ENCODE results near the gene MYRIP. TPM values are rescaled to one million over a fixed set of nuclear protein-coding genes. Genes with fewer than 3 reads are reported as not detected.

MYRIP gene
- total and polyA plus RNA-seq, 10 of the 15 experiments (the other 5 are each of a cell fraction or from before 2014, with no cell fraction given): 0.03 to 0.08 (median 0.04) TPM; not detected in 6

DNA sequence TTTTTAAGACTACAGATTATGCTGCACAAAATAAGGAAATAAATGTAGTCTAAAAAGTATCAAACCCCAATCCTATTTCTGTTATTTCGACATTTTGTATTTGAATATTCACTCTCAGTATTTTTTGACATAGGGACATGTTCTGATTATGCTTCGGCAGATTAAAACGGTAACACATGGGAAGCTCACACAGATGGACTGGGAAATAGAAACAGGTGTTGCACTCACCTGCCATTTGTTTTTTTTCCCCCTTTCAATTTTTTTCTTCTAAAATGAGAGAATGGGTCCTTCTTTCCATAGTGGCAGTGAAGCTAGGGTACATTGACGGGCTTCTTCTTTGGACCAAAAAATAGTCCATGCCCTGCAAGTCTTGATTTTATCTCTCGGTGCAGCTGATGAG lies 163.1 kb downstream of the MYRIP start:
- DNase-seq (ENCODE audit: low read depth, low spot score) (no peak), ATAC-seq (no peak), FAIRE-seq (no peak)
- no peaks in the 10 kb centered on the region for H3K79me2 ChIP-seq (ENCODE audit: control insufficient read depth, insufficient read depth, low read length)
- H3K27ac ChIP-seq (ENCODE audit: control insufficient read depth, insufficient read depth): no peak overlapping the region
- ChIA-PET RAD21 (ENCODE audit: unreplicated experiment) (no interaction called here), POLR2A (no interaction called here), SMC1A (ENCODE audit: uncharacterized antibody, unreplicated experiment) (no interaction called here), CTCF (interaction anchor here (0.6 kb wide), 1 partner anchor 244 kb away, joined by 3 read pairs; no protein-coding TSS in a partner anchor)
- H4K20me1 ChIP-seq (ENCODE audit: control insufficient read depth, insufficient read depth): no peaks in the 10 kb centered on the region
- H3K27me3 ChIP-seq (replicated peaks in 1 of 2; ENCODE audit: control insufficient read depth in 2 of 2, insufficient read depth in 2 of 2, low read length in 1 of 2): no peaks in the 10 kb centered on the region
- H3K4me1 ChIP-seq (ENCODE audit: control insufficient read depth, insufficient read depth, low read length): no peaks in the 10 kb centered on the region
- no peak overlapping the region for H3K4me2 ChIP-seq (ENCODE audit: control insufficient read depth, insufficient read depth)
- H3K9me3 ChIP-seq (replicated peaks; ENCODE audit: control insufficient read depth, insufficient read depth, low read length): no peaks in the 10 kb centered on the region
- in situ Hi-C loops (cut with MboI): no loop called here
- WGBS (ENCODE audit: insufficient coverage, insufficient replicate concordance, low lambda C conversion rate, missing lambda C conversion rate): 46% methylated on average over 5 of the region's 5 CpGs
- H3K4me3 ChIP-seq: no peak overlapping the region
- TF ChIP-seq RBBP5 (conservative IDR thresholded peaks at IDR 0.05): no peak
- no peak for TF ChIP-seq HDGF (IDR thresholded peaks at IDR 0.05)
- no peak for TF ChIP-seq NBN (IDR thresholded peaks at IDR 0.05)
- no peak for TF ChIP-seq BACH1 (IDR thresholded peaks at IDR 0.05; ENCODE audit: borderline replicate concordance)
- TF ChIP-seq, protein P1, sequence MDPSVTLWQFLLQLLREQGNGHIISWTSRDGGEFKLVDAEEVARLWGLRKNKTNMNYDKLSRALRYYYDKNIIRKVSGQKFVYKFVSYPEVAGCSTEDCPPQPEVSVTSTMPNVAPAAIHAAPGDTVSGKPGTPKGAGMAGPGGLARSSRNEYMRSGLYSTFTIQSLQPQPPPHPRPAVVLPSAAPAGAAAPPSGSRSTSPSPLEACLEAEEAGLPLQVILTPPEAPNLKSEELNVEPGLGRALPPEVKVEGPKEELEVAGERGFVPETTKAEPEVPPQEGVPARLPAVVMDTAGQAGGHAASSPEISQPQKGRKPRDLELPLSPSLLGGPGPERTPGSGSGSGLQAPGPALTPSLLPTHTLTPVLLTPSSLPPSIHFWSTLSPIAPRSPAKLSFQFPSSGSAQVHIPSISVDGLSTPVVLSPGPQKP (IDR thresholded peaks at IDR 0.05; ENCODE audit: low read depth, low read length): no peak
- TF ChIP-seq CBX5 (IDR thresholded peaks at IDR 0.05; ENCODE audit: low read depth): no peak
- TF ChIP-seq, protein P2, sequence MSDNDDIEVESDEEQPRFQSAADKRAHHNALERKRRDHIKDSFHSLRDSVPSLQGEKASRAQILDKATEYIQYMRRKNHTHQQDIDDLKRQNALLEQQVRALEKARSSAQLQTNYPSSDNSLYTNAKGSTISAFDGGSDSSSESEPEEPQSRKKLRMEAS (IDR thresholded peaks at IDR 0.05; ENCODE audit: low read depth, low read length): no peak
- TF ChIP-seq TBL1XR1 (IDR thresholded peaks at IDR 0.05; ENCODE audit: low read depth, low read length): no peak
- TF ChIP-seq CBX3 (IDR thresholded peaks at IDR 0.05; ENCODE audit: borderline replicate concordance, low read depth): no peak
- TF ChIP-seq, protein P3, sequence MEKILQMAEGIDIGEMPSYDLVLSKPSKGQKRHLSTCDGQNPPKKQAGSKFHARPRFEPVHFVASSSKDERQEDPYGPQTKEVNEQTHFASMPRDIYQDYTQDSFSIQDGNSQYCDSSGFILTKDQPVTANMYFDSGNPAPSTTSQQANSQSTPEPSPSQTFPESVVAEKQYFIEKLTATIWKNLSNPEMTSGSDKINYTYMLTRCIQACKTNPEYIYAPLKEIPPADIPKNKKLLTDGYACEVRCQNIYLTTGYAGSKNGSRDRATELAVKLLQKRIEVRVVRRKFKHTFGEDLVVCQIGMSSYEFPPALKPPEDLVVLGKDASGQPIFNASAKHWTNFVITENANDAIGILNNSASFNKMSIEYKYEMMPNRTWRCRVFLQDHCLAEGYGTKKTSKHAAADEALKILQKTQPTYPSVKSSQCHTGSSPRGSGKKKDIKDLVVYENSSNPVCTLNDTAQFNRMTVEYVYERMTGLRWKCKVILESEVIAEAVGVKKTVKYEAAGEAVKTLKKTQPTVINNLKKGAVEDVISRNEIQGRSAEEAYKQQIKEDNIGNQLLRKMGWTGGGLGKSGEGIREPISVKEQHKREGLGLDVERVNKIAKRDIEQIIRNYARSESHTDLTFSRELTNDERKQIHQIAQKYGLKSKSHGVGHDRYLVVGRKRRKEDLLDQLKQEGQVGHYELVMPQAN (conservative IDR thresholded peaks at IDR 0.05): no peak
- TF ChIP-seq POLR2A (IDR thresholded peaks at IDR 0.05; ENCODE audit: low read depth, low read length): no peak
- TF ChIP-seq NRF1 (conservative IDR thresholded peaks at IDR 0.05; ENCODE audit: low read depth, low read length): no peak
- TF ChIP-seq TAF1 (IDR thresholded peaks at IDR 0.05; ENCODE audit: borderline replicate concordance, low read depth, low read length): no peak
- no peak for TF ChIP-seq SIX5 (IDR thresholded peaks at IDR 0.05; ENCODE audit: low read depth, low read length, severe bottlenecking)
- TF ChIP-seq PML (IDR thresholded peaks at IDR 0.05; ENCODE audit: low read length): no peak
- TF ChIP-seq ZNF622 (IDR thresholded peaks at IDR 0.05): no peak
- TF ChIP-seq, protein P4, sequence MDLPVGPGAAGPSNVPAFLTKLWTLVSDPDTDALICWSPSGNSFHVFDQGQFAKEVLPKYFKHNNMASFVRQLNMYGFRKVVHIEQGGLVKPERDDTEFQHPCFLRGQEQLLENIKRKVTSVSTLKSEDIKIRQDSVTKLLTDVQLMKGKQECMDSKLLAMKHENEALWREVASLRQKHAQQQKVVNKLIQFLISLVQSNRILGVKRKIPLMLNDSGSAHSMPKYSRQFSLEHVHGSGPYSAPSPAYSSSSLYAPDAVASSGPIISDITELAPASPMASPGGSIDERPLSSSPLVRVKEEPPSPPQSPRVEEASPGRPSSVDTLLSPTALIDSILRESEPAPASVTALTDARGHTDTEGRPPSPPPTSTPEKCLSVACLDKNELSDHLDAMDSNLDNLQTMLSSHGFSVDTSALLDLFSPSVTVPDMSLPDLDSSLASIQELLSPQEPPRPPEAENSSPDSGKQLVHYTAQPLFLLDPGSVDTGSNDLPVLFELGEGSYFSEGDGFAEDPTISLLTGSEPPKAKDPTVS (IDR thresholded peaks at IDR 0.05; ENCODE audit: low read depth, low read length): no peak
- TF ChIP-seq TCF7 (IDR thresholded peaks at IDR 0.05; ENCODE audit: borderline replicate concordance): no peak
- TF ChIP-seq HCFC1 (IDR thresholded peaks at IDR 0.05; ENCODE audit: low read length): no peak
- TF ChIP-seq ZNF384 (IDR thresholded peaks at IDR 0.05; ENCODE audit: borderline replicate concordance, low read depth, low read length): no peak
- BruUV-seq (replicated peaks): no TSS peak
- no peak overlapping the region for H3K9ac ChIP-seq (ENCODE audit: control insufficient read depth, insufficient read depth, low read length)
- no peak overlapping the region for H2AFZ ChIP-seq (ENCODE audit: control insufficient read depth, low read depth, low read length)
- no peaks in the 10 kb centered on the region for H3K36me3 ChIP-seq (ENCODE audit: control insufficient read depth in 2 of 2, insufficient read depth in 2 of 2, low read length in 1 of 2)
- intact Hi-C loops (cut with micrococcal nuclease; ENCODE audit: unreplicated experiment): no loop called here

Data from GM12878 (cell line).